ENCODE results near the gene CHD2. TPM values are rescaled to one million over a fixed set of nuclear protein-coding genes. Genes with fewer than 3 reads are reported as not detected.

The CHD2 gene
- total RNA-seq, 1 experiment from 2014 or later = 81.8 TPM

GRCh38 chr15:93041159-93041547 lies 141.0 kb downstream of the CHD2 start:
- no peak overlapping the region for H3K4me3 ChIP-seq (ENCODE audit: low read depth in 2 of 2, low read length in 2 of 2)
- no peaks in the 10 kb centered on the region; the same call in 1 of the 2 replicates for H3K4me1 ChIP-seq (ENCODE audit: control insufficient read depth, insufficient read depth, low read length)
- no peaks in the 10 kb centered on the region for H3K36me3 ChIP-seq (ENCODE audit: control insufficient read depth, insufficient read depth, low read length)
- intact Hi-C loops (cut with micrococcal nuclease; ENCODE audit: unreplicated experiment) = no loop called here
- H3K27ac ChIP-seq (ENCODE audit: low read length) = no peak overlapping the region
- no peaks in the 10 kb centered on the region for H3K27me3 ChIP-seq (ENCODE audit: control insufficient read depth, insufficient read depth, low read length)
- DNase-seq (ENCODE audit: low read depth, low spot score) (no peak), ATAC-seq (no peak)
- ChIA-PET CTCF (interaction anchor here (0.6 kb wide), 1 partner anchor 461 kb away, joined by 8 read pairs; no protein-coding TSS in a partner anchor), POLR2A (no interaction called here)
- BruUV-seq (replicated peaks) = no TSS peak
- in situ Hi-C loops (cut with HindIII; ENCODE audit: low pct_unique_long_range_greater_than_20kb, low sequenced_read_pairs) = no loop called here
- TF ChIP-seq TCF7L2 (IDR thresholded peaks at IDR 0.05; ENCODE audit: low read depth, low read length) (no peak), POLR2AphosphoS5 (IDR thresholded peaks at IDR 0.05; ENCODE audit: low read depth, low read length) (no peak), CTCF (IDR thresholded peaks at IDR 0.05) (no peak), REST (IDR thresholded peaks at IDR 0.05; ENCODE audit: insufficient read depth in 1 of 2, low read depth in 2 of 2, low read length in 1 of 2) (no peak)
- no peaks in the 10 kb centered on the region for H3K9me3 ChIP-seq (ENCODE audit: control insufficient read depth, insufficient read depth, low read depth, low read length)

DNA sequence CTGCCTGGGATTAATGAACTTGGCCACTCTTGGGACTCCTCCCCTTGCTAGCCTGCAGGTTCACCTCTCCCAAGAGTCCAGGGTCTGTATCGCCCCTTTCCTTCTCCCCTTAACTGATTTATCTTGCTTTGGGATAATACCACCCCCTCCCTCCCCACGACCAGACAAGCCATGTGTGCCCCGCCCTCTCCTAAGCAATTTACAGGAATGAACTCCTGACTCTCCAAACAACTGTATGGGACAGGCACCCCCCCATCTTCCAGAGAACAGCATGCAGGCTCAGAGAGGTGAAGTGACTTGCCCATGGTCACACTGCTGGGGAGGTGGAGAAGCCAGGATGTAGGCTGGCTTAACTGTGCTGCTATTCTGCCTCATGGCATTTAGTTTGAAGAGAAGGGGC lies 142.1 kb downstream of the CHD2 start:
- no TSS peak for BruUV-seq (replicated peaks)
- no peak overlapping the region for H3K27ac ChIP-seq (ENCODE audit: low read length)
- in situ Hi-C loops (cut with HindIII; ENCODE audit: low pct_unique_long_range_greater_than_20kb, low sequenced_read_pairs) (no loop called here), intact Hi-C loops (cut with micrococcal nuclease; ENCODE audit: unreplicated experiment) (no loop called here)
- ATAC-seq (no peak), DNase-seq (ENCODE audit: low read depth, low spot score) (no peak)
- no peaks in the 10 kb centered on the region for H3K9me3 ChIP-seq (ENCODE audit: control insufficient read depth, insufficient read depth, low read depth, low read length)
- TF ChIP-seq POLR2AphosphoS5 (IDR thresholded peaks at IDR 0.05; ENCODE audit: low read depth, low read length) (no peak), REST (IDR thresholded peaks at IDR 0.05; ENCODE audit: insufficient read depth in 1 of 2, low read depth in 2 of 2, low read length in 1 of 2) (no peak), CTCF (IDR thresholded peaks at IDR 0.05) (no peak), SIN3A (IDR thresholded peaks at IDR 0.05; ENCODE audit: borderline replicate concordance, insufficient read depth, low read depth, low read length) (no peak), TCF7L2 (IDR thresholded peaks at IDR 0.05; ENCODE audit: low read depth, low read length) (no peak)
- H3K27me3 ChIP-seq (ENCODE audit: control insufficient read depth, insufficient read depth, low read length) = no peaks in the 10 kb centered on the region
- ChIA-PET POLR2A (no interaction called here), CTCF (no interaction called here)
- no peaks in the 10 kb centered on the region; the same call in 1 of the 2 replicates for H3K4me1 ChIP-seq (ENCODE audit: control insufficient read depth, insufficient read depth, low read length)
- H3K36me3 ChIP-seq (ENCODE audit: control insufficient read depth, insufficient read depth, low read length) = no peaks in the 10 kb centered on the region
- no peak overlapping the region for H3K4me3 ChIP-seq (ENCODE audit: low read depth in 2 of 2, low read length in 2 of 2)
